Gastrocnemius medialis (tissue), 4 donors: ENCODE results near the gene OTX1.

Experiments used
- CTCF ChIP-seq, 5 experiments: fragments of 450-650 bp in 3 of 5; fragments of 200-600 bp in 2 of 5; sonication (generic) in 2 of 5; IDR thresholded peaks in 4 of 5; conservative IDR thresholded peaks in 1 of 5; 1 replicate in 4 of 5; 2 replicates in 1 of 5; pipeline ENCODE4 v1.5.1; 2016 to 2019; ENCODE audit warnings: antibody characterized with exemption in 5 of 5, mild to moderate bottlenecking in 3 of 5, moderate library complexity in 3 of 5
- POLR2A ChIP-seq, 2 donors: fragments of 450-650 bp; IDR thresholded peaks; one replicate each; pipeline ENCODE4 v1.6.1; 2017; ENCODE audit warnings: antibody characterized with exemption in 2 of 2, mild to moderate bottlenecking in 2 of 2, moderate library complexity in 2 of 2

- TF ChIP-seq CTCF (IDR thresholded peaks at IDR 0.05 in 4 of 5, conservative IDR thresholded peaks at IDR 0.05 in 1 of 5) (no peak), POLR2A (IDR thresholded peaks at IDR 0.05) (no peak)
Observed at GRCh38 chr2:63049970-63050333, 678 bp upstream of the OTX1 start.
